HG03521 (cell line): ENCODE results near the gene MYO5C.

Experiments used
- ATAC-seq: cut with Tn5 transposase; IDR thresholded peaks from one replicate; pipeline ENCODE4 v1.9.1; 2021; ENCODE audit warnings: mild to moderate bottlenecking, moderate library complexity; ENCODE audit not compliant: unreplicated experiment

Gene MYO5C

DNA sequence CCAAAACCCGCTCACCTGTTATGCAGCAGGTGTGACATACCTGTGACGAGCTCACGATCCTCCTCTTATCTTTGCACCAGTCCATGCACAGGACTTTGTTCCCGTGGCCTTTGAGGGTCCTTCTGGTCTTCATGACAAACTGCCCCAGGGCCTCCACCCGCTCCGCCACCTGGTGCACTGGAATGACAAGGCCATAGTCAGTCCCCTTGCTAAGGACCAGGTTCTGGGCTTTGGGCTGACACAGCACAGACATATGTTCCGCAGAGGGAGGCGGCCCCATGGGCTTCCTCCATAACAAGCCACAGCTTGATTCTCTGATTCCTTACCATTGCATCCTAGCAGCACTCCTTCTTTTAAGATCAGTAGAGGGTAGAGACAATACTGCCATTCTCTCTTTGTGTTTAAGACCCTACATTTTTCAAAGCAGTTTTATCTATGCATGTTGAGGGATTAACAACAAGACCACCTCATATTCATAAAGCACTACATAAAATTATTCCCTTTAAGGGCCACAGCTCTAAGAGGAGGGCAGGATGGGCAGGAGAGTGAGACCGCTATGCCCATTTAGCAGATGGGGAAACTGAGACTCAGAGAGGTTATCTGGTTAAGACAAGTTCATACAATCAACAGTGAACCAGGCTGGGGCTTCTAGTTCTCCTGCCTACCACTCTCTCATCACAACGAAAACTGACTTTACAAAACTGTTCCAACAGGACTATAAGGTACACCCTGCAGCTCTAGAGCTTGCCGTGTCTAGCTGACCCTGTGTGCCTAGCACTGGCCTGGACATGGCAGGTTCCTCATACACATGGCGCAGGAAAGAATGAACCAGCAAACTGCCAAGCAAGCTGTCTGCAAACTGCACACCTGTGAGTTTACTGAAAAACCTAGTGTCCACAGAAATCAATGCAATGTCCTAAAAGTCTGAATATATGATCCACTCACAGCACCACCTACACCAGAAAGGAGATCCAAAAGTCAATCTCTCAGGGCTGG lies 141.4 kb downstream of the MYO5C start:
- ATAC-seq: no peak

GRCh38 chr15:52151353-52151752 lies 144.3 kb downstream of the MYO5C start:
- ATAC-seq: no peak

- ATAC-seq: no peak
Observed at GRCh38 chr15:52150871-52151270, 144.7 kb downstream of the MYO5C start.

- no peak for ATAC-seq
Observed at GRCh38 chr15:52150043-52150825, 145.4 kb downstream of the MYO5C start.

- no peak for ATAC-seq
Observed at GRCh38 chr15:52148403-52148802, 147.2 kb downstream of the MYO5C start.

GRCh38 chr15:52146776-52147175 lies 148.8 kb downstream of the MYO5C start:
- no peak for ATAC-seq

- ATAC-seq: no peak
Observed at GRCh38 chr15:52146261-52146660, 149.3 kb downstream of the MYO5C start.

- no peak for ATAC-seq
Observed at GRCh38 chr15:52144656-52145178, 150.9 kb downstream of the MYO5C start.

DNA sequence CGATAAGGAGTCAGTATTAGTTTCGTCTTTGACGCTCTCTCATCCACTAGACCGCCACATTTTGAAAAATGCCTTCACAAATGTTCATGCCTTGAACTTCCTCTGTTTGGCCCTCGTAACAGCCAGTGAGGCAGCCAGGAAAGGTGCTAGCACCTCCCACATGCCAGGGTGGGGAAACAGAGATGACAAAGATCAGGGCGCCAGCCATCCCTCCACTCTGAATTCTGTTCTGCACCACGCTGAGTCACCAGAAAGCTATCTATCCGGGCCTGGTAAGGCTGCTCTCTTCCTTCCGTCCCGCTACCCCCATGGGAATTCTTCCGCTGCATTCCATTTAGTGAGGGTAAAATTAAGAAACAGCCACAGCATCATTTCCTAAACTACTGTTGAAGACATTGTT lies 151.7 kb downstream of the MYO5C start:
- no peak for ATAC-seq
